ENCODE results near the gene TBXAS1. TPM values are rescaled to one million over a fixed set of nuclear protein-coding genes. Genes with fewer than 3 reads are reported as not detected.
"Not testable (repeated sequence)": the region's sequence is repeated elsewhere in the genome, so short reads cannot be mapped to it uniquely, and the experiment has no call there.

TBXAS1 gene
- total RNA-seq, 1 experiment from 2014 or later = not detected

DNA sequence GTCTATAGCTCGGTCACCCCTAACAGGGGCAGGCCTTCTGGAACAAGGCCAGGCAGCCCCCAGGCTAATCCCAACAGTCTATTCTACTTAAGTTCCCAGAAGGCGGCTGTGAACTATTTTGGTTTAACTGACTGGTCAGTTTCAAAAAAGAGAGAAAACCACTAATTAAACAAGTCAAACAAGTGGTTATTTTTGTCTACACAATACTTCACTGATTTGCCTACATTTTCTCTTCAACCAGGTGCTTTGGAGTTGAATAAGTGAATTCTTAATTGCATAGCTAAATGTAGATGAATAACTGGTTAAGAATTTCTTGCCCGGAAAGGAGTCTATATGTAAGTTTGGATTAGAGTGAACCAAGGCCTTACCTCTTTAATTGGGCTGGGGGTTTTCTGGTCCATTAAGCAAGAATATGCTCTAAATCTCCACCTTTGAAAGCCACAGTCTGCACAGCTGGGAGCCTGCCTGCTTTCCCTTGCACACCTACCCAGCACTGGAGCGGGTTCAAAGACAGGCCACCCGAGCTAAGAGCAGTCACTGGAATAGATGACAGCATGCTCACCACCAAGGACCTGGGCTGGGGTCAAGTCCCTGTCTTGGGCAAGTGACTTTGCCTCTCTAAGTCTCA is 70.4 kb downstream of the TBXAS1 start:
- peaks cover 24% of the 10 kb centered on the region for H3K4me1 ChIP-seq (ENCODE audit: low read length)
- H3K27ac ChIP-seq (ENCODE audit: low read length) = no peak overlapping the region
- no peaks in the 10 kb centered on the region for H3K27me3 ChIP-seq (ENCODE audit: low read length)
- H3K9me3 ChIP-seq (ENCODE audit: low read length) = no peaks in the 10 kb centered on the region
- H3K9me2 ChIP-seq (replicated peaks; ENCODE audit: insufficient read depth, low read length) = no peaks in the 10 kb centered on the region
- peak overlapping the region; percentile 24 for H3K4me2 ChIP-seq (ENCODE audit: low read depth, low read length, poor library complexity, severe bottlenecking)
- DNase-seq = no peak
- no peak overlapping the region for H3K4me3 ChIP-seq (ENCODE audit: low read length)
- H3K9ac ChIP-seq (ENCODE audit: low read length) = no peak overlapping the region
- no peak overlapping the region for H2AFZ ChIP-seq (ENCODE audit: low read length)
- H4K20me1 ChIP-seq (ENCODE audit: insufficient read depth, low read depth, low read length) = no peaks in the 10 kb centered on the region
- no peaks in the 10 kb centered on the region for H3K79me2 ChIP-seq (ENCODE audit: low read length)
- no peaks in the 10 kb centered on the region for H3K36me3 ChIP-seq (ENCODE audit: insufficient read depth, low read length)

DNA sequence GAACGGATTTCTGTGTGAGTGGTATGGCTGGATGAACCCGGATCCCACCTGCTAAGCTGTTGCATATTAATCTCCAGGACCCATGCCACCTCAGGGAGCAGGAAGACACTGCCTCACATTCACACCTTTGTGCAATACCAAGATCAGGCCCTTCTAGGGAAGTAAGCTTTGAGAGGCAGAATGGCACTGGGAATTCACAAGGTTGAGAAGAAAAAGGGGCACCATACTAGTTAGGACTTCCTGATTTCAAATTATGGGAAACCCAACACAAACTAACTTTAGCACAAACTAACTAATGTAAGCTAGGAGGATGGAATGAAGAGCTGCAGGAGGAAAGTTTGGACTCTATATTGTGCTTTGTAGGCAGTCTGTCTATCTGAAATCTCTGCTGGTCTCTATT is 71.3 kb downstream of the TBXAS1 start:
- Histone ChIP-seq H3K4me1 (ENCODE audit: low read length) (peaks cover 24% of the 10 kb centered on the region), H4K20me1 (ENCODE audit: insufficient read depth, low read depth, low read length) (no peaks in the 10 kb centered on the region), H2AFZ (ENCODE audit: low read length) (no peak overlapping the region), H3K4me3 (ENCODE audit: low read length) (no peak overlapping the region), H3K27me3 (ENCODE audit: low read length) (no peaks in the 10 kb centered on the region), H3K9ac (ENCODE audit: low read length) (no peak overlapping the region), H3K27ac (ENCODE audit: low read length) (no peak overlapping the region), H3K4me2 (ENCODE audit: low read depth, low read length, poor library complexity, severe bottlenecking) (no peak overlapping the region), H3K9me3 (ENCODE audit: low read length) (no peaks in the 10 kb centered on the region), H3K9me2 (replicated peaks; ENCODE audit: insufficient read depth, low read length) (no peaks in the 10 kb centered on the region), H3K36me3 (ENCODE audit: insufficient read depth, low read length) (no peaks in the 10 kb centered on the region), H3K79me2 (ENCODE audit: low read length) (no peaks in the 10 kb centered on the region)
- DNase-seq = no peak

DNA sequence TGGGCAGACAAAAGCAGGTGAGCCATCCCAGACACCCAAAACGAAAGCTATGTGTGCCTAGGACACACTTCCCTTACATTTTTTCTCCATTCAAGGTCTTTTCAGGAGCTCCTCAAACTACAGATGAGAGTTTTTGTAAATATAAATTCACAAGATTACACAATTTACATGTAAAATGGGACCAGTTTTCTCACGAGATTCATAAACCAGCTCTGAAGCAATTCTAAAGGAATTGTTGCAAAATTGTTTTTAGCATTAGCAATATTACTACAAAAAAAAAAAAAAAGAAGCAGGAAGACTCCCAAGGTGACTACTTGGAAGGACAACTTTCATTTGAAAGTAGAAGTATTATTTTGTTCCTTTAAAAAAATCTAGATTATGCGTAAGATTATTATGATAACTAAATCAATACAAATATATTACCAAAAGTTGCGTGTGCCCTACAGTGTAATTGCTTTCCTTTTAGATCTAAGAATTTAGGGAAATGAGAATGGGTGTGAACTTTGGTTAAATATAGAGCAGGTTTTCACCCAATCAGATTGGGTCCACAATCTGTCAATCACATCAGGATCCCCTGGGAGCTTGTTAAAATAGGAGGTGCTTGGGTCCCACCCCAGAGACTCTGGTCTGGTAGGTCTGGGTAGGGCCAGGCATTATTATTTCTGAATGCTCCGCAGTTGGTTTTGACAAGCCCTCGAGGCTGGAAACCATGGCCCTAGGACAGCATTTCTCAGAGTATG is 72.2 kb downstream of the TBXAS1 start:
- H3K36me3 ChIP-seq (ENCODE audit: insufficient read depth, low read length) = no peaks in the 10 kb centered on the region
- H3K79me2 ChIP-seq (ENCODE audit: low read length) = no peaks in the 10 kb centered on the region
- no peak overlapping the region for H3K9ac ChIP-seq (ENCODE audit: low read length)
- no peak overlapping the region for H3K4me3 ChIP-seq (ENCODE audit: low read length)
- H3K4me2 ChIP-seq (ENCODE audit: low read depth, low read length, poor library complexity, severe bottlenecking) = no peak overlapping the region
- DNase-seq = peak; percentile 66
- H3K27me3 ChIP-seq (ENCODE audit: low read length) = no peaks in the 10 kb centered on the region
- no peaks in the 10 kb centered on the region for H3K9me2 ChIP-seq (replicated peaks; ENCODE audit: insufficient read depth, low read length)
- no peak overlapping the region for H2AFZ ChIP-seq (ENCODE audit: low read length)
- H3K27ac ChIP-seq (ENCODE audit: low read length) = no peak overlapping the region
- H4K20me1 ChIP-seq (ENCODE audit: insufficient read depth, low read depth, low read length) = no peaks in the 10 kb centered on the region
- H3K9me3 ChIP-seq (ENCODE audit: low read length) = no peaks in the 10 kb centered on the region
- H3K4me1 ChIP-seq (ENCODE audit: low read length) = peaks cover 24% of the 10 kb centered on the region

DNA sequence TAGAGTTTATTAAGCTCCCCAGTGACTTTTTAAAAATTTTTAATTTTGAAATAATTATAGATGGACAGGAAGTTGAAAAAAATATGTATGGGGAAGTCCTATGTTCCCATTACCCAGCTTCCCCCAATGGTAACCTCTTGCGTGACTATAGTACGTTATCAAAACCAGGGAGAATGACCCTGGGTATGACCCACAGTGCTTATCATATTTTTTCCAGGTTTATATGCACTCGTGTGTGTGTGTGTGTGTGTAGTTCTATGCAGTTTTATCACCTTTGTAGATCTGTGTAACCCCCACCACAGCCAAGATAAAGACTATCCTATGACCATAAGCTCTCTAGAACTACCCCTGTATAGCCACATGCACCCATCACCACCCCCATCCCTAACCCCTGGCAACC is 72.8 kb downstream of the TBXAS1 start:
- no peak for DNase-seq
- Histone ChIP-seq H3K4me3 (ENCODE audit: low read length) (no peak overlapping the region), H3K9ac (ENCODE audit: low read length) (no peak overlapping the region), H3K27me3 (ENCODE audit: low read length) (no peaks in the 10 kb centered on the region; the same call in 1 of the 2 replicates), H3K9me2 (replicated peaks; ENCODE audit: insufficient read depth, low read length) (no peaks in the 10 kb centered on the region), H3K79me2 (ENCODE audit: low read length) (no peaks in the 10 kb centered on the region), H3K9me3 (ENCODE audit: low read length) (no peaks in the 10 kb centered on the region), H3K36me3 (ENCODE audit: insufficient read depth, low read length) (no peaks in the 10 kb centered on the region), H3K4me2 (ENCODE audit: low read depth, low read length, poor library complexity, severe bottlenecking) (no peak overlapping the region), H2AFZ (ENCODE audit: low read length) (no peak overlapping the region), H4K20me1 (ENCODE audit: insufficient read depth, low read depth, low read length) (no peaks in the 10 kb centered on the region), H3K4me1 (ENCODE audit: low read length) (peaks cover 24% of the 10 kb centered on the region), H3K27ac (ENCODE audit: low read length) (no peak overlapping the region)

DNA sequence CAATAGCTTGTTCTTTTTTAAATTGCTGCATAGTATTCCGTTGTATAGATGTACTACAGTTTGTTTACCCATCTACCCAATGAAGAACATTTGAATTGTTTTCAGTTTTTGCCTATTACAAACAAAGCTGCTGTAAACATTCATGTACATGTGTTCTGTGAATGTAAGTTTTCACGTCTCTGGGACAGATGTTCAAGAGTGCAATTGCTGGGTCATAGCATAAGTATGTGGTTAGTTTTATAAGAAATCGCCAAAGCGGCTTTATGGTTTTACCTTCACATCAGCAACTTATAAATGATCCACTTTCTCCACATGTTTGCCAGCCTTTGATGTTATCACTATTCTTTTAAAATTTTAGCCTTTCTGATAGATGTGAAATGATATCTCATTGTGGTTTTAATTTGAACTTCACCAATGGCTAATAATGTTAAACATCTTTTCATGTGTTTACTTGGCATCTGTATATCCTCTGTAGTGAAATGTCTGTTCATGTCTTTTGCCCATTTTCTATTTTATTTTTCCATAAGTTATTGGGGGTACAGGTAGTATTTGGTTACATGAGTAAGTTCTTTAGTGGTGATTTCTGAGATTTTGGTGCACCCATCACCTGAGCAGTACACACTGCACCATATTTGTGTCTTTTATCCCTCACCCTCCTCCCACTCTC is 73.5 kb downstream of the TBXAS1 start:
- Histone ChIP-seq H3K4me1 (ENCODE audit: low read length) (peaks cover 24% of the 10 kb centered on the region), H3K9me3 (ENCODE audit: low read length) (no peaks in the 10 kb centered on the region), H3K9ac (ENCODE audit: low read length) (no peak overlapping the region), H3K36me3 (ENCODE audit: insufficient read depth, low read length) (no peaks in the 10 kb centered on the region), H3K9me2 (replicated peaks; ENCODE audit: insufficient read depth, low read length) (no peaks in the 10 kb centered on the region), H4K20me1 (ENCODE audit: insufficient read depth, low read depth, low read length) (no peaks in the 10 kb centered on the region), H3K27ac (ENCODE audit: low read length) (no peak overlapping the region), H3K4me2 (ENCODE audit: low read depth, low read length, poor library complexity, severe bottlenecking) (no peak overlapping the region), H3K27me3 (ENCODE audit: low read length) (no peaks in the 10 kb centered on the region; the same call in 1 of the 2 replicates), H2AFZ (ENCODE audit: low read length) (no peak overlapping the region), H3K4me3 (ENCODE audit: low read length) (no peak overlapping the region), H3K79me2 (ENCODE audit: low read length) (no peaks in the 10 kb centered on the region)
- no peak for DNase-seq

DNA sequence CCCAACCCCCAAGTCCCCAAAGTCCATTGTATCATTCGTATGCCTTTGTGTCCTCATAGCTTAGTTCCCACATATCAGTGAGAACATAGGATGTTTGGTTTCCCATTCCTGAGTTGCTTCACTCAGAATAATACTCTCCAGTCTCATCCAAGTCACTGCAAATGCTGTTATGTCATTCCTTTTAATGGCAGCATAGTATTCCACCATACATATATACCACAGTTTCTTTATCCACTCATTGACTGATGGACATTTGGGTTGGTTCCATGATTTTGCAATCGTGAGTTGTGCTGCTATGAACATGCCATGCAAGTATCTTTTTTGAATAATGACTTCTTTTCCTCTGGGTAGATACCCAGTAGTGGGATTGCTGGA is 74.0 kb downstream of the TBXAS1 start:
- H3K4me2 ChIP-seq (ENCODE audit: low read depth, low read length, poor library complexity, severe bottlenecking); H3K9me2 ChIP-seq (replicated peaks; ENCODE audit: insufficient read depth, low read length); H3K27ac ChIP-seq (ENCODE audit: low read length); H3K27me3 ChIP-seq (ENCODE audit: low read length); DNase-seq; H3K9me3 ChIP-seq (ENCODE audit: low read length); H4K20me1 ChIP-seq (ENCODE audit: insufficient read depth, low read depth, low read length); H3K4me3 ChIP-seq (ENCODE audit: low read length); H3K79me2 ChIP-seq (ENCODE audit: low read length); H3K9ac ChIP-seq (ENCODE audit: low read length); H2AFZ ChIP-seq (ENCODE audit: low read length); H3K36me3 ChIP-seq (ENCODE audit: insufficient read depth, low read length): not testable (repeated sequence)
- H3K4me1 ChIP-seq (ENCODE audit: low read length) = peaks cover 24% of the 10 kb centered on the region

DNA sequence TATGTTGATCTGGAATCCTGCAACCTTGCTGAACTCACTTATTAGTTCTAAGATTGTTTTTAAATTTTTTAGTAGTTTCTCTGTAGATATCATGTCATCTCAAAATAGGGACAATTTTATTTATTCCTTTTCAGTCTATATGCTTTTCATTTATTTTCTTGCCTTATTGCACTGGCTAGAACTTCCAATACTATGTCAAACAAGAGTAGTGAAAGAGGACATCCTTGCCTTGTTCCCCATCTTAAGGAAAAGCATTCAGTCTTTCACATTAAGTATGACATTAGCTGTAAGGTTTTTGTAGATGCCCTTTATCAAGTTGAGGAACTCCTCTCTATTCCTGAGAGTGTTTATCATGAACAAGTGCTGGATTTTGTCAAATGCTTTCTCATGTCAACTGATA is 77.8 kb downstream of the TBXAS1 start:
- Histone ChIP-seq H3K79me2 (ENCODE audit: low read length) (no peaks in the 10 kb centered on the region), H3K27ac (ENCODE audit: low read length) (no peak overlapping the region), H3K9me3 (ENCODE audit: low read length) (no peaks in the 10 kb centered on the region), H3K4me3 (ENCODE audit: low read length) (no peak overlapping the region), H3K36me3 (ENCODE audit: insufficient read depth, low read length) (no peaks in the 10 kb centered on the region), H2AFZ (ENCODE audit: low read length) (no peak overlapping the region), H4K20me1 (ENCODE audit: insufficient read depth, low read depth, low read length) (no peaks in the 10 kb centered on the region), H3K4me1 (ENCODE audit: low read length) (no peaks in the 10 kb centered on the region), H3K9me2 (replicated peaks; ENCODE audit: insufficient read depth, low read length) (no peaks in the 10 kb centered on the region), H3K9ac (ENCODE audit: low read length) (no peak overlapping the region), H3K27me3 (ENCODE audit: low read length) (no peaks in the 10 kb centered on the region; the same call in 1 of the 2 replicates), H3K4me2 (ENCODE audit: low read depth, low read length, poor library complexity, severe bottlenecking) (no peak overlapping the region)
- no peak for DNase-seq

DNA sequence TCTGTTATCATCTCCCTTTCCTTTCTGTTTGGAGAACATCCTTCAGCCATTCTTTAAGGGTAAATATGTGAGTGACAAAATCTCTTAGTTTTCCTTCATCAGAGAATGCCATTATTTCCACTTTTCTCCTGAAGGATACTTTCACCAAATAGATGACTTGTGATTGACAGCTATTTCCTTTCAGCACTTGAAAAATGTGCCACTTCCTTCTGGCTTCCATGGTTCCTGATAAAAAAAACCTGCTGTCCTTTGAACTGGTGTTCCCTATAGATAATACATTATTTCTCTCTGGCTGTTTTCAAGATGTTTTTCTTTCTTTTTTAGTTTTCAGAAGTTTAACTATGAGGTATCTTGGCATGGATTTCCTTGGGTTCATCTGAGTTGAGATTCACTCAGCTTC is 79.7 kb downstream of the TBXAS1 start:
- DNase-seq = no peak

More for the DNA sequence above, 79.7 kb downstream of the TBXAS1 start:
- no peak overlapping the region for H3K9ac ChIP-seq (ENCODE audit: low read length)
- no peak overlapping the region for H3K4me3 ChIP-seq (ENCODE audit: low read length)
- H2AFZ ChIP-seq (ENCODE audit: low read length) = no peak overlapping the region
- no peak overlapping the region for H3K4me2 ChIP-seq (ENCODE audit: low read depth, low read length, poor library complexity, severe bottlenecking)
- H3K27me3 ChIP-seq (ENCODE audit: low read length) = no peaks in the 10 kb centered on the region; the same call in 1 of the 2 replicates
- no peaks in the 10 kb centered on the region for H3K79me2 ChIP-seq (ENCODE audit: low read length)
- no peaks in the 10 kb centered on the region for H3K36me3 ChIP-seq (ENCODE audit: insufficient read depth, low read length)
- peaks cover 9% of the 10 kb centered on the region; the same call in 1 of the 2 replicates for H3K4me1 ChIP-seq (ENCODE audit: low read length)
- H3K9me2 ChIP-seq (replicated peaks; ENCODE audit: insufficient read depth, low read length) = no peaks in the 10 kb centered on the region
- H3K9me3 ChIP-seq (ENCODE audit: low read length) = no peaks in the 10 kb centered on the region
- no peak overlapping the region for H3K27ac ChIP-seq (ENCODE audit: low read length)
- no peaks in the 10 kb centered on the region for H4K20me1 ChIP-seq (ENCODE audit: insufficient read depth, low read depth, low read length)

Measured in Karpas-422 (cell line).